Measurements from ENCODE around the gene TMEM255A.

The TMEM255A gene

DNA sequence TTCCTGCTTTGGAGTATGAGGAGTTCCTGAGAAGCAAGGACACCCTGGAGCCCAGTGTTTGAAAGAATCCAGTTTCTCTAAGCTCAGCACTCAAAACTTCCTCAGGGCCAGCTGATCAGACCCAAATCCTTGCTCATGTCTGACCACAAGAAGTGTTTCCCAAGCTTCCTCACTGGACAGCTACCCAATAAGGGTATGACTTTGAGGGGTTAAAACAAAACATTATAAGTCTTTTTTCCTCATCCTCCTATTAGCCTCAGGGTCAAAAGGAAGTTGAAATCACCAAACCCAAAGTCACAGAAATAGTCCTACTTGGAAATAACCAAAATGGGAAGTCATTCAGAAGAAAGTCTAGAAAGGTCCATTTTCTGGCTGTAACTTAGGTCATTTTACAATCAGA lies 46.9 kb downstream of the TMEM255A start:
- DNase-seq (ENCODE audit: low spot score): no peak

GRCh38 chrX:120262859-120263708 lies 48.2 kb downstream of the TMEM255A start:
- no peak for DNase-seq (ENCODE audit: low spot score)

DNA sequence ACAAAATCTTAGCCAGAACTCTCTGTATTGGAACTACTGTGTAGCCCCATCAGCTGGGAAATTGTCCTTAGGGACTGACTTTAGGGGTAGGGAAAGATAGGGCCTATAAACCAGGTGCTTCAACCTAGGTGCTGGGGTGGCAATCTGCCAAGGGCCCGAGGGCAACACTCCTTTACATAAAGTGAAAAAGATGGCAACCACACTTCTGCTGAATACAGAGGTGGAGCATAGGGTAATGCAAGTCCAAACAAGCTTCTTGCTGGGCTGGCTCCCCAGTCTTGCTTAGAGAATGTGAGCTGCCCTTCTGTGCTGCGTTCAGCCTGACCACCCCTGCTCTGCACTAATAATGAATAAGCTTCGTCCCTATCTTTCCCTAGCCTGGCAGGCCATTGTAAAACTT lies 50.9 kb downstream of the TMEM255A start:
- DNase-seq (ENCODE audit: low spot score): no peak

- no peak for DNase-seq (ENCODE audit: low spot score)
These were observed 57.5 kb downstream of the TMEM255A start for GRCh38 chrX:120253784-120254183.

GRCh38 chrX:120251471-120252011 lies 59.7 kb downstream of the TMEM255A start:
- DNase-seq (ENCODE audit: low spot score): peak; percentile 27

DNA sequence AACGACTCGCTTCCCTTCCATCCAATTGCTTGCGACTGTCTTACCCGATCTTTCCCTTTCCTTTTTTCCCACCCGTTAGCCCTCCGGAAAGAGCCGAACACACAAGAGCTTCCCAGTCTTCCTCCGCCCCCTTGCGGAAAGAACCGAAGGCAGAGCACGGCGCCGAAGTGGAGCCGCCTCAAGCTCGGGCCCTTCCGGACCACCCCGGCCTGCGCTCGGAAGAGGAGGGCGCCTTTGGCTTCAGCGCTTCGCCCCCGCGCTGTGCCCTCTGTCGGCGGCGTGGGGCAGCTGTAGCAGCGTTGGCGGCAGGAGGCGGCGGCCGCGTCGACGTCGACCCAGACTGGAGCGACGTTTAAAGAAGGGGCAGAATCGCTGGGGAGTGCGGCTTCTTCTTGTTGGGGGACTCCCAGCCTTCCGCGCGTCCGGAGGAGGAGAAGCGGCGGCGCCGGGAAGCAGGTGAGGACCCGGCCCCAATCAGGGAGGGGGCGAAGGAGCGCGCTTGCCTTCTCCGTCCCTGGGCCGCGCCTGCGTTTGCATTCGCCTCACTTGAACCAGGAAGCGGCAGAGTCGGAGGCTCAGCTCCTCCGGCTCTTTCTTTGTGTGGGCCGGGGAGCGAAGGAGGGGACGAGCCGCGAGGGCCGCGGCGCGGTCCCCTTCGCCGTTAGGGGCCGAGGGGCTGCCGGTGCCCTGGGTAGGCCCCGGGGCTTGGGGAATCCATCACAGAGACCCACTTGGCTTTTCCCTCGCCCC lies 60.6 kb downstream of the TMEM255A start, which contains the start of gene ZBTB33:
TSS of gene ZBTB33 (plus strand) at position 291 of the 750 bp plus-strand sequence. CDS start 2,604 bp downstream, outside the sequence.
- peak; percentile 93 for DNase-seq (ENCODE audit: low spot score)

- DNase-seq (ENCODE audit: low spot score): peak; percentile 52
These were observed 66.3 kb downstream of the TMEM255A start for GRCh38 chrX:120244735-120245498.

DNA sequence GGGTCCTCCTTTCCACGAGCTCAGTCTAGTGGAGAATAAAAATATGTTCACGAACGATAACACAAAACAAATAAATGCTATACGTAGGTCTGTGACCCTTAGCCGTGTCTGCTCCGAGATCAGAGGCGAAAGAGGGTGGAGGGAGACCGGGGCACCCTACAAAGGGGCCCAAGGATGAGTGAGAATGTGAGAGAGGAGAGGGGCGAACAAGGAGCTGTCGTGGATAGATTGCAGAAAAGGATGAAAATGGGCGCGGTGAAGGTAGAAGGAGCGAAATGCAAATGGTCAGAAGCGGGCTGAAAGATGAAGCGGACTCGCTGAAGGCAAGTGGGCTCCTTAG lies 66.9 kb downstream of the TMEM255A start:
- DNase-seq (ENCODE audit: low spot score): no peak

GRCh38 chrX:120242813-120243212 lies 68.4 kb downstream of the TMEM255A start:
- DNase-seq (ENCODE audit: low spot score): no peak

GRCh38 chrX:120238933-120239332 lies 72.3 kb downstream of the TMEM255A start:
- no peak for DNase-seq (ENCODE audit: low spot score)

DNA sequence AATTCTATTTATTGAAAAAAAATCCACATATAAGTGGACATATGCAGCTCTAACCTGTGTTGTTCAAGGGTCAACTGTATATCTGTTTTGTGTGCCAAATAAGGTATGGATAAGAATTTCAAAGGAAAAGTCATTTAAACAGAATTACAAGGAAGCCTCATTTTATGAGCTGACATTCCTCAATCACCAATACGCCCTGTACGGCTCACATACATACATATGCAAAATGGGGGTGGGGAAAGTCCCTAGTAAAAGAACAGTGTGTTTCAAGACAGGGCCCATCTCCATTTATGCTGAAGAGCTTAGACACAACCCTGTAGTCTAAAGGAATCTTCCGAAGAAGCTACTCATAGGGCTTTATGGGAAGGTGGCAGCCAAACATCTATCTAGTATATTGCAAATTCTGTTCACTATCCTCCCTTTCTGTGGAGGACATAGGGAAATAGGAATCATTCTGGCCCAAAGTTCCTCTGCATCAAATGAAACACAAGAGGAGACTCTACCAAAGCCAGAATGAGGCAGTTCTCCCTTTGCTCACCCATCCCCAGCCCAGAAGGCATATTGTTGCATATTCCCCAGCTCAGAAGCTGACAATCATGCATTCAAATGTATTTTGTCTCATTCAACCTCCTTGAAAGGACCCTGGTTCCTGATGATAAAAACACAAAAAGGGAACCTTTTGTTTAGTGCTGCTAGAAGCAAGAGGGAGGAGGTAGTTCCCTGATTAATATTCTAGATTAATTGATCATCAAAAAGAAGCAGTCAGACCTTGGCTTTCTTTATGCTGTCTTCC lies 74.4 kb downstream of the TMEM255A start:
- no peak for DNase-seq (ENCODE audit: low spot score)

GRCh38 chrX:120235284-120235683 lies 76.0 kb downstream of the TMEM255A start:
- no peak for DNase-seq (ENCODE audit: low spot score)

DNA sequence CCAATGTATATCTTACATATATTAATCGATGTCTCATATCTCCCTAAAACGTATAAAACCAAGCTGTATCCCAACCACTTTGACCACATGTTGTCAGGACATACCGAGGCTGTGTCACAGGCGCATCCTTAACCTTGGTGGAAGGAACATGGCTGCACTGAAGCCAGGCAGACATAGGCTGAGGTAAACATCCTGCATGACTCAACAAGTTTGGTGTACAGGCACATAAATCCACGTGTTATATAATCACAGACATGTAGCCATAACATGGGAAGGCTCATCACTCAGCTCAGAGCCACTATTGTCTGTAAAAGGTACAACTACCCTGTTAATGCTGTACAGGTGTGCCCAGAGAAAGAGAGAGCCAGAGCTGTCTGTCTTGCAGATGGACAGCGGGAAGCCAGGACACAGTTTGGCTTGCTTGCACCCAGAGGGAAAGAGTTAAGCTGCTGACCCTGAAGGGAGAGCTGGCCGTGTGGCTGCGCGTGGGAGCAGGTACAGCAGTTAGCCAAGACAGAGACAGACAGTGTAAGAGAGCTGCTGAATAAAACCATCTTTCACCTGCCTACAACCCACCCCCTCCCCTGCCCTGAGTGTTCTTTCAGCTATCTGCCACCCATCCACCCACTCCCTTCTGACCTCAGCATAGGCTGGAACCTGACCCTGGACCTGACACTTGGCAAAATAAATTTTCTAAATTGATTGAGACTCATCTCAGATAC lies 82.9 kb downstream of the TMEM255A start:
- no peak for DNase-seq (ENCODE audit: low spot score)

DNA sequence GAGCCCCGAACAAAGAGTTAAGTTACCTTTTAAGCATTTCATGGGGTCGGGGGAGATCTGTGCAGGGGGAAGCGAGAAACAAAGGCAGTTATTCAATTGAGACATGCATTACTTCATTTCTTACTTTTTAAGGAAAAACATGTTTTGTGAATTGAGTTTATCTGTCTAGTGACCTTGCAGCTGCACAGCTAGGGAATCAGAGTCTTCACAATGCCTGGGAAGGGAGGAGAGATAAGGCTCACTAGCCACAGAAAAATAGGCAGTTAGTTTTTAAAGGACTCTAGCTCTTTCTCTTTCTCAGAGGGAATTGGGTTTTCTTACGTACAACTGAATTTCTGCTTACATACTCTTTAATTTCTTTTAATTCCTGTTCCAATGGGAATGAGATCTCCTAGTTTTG lies 86.9 kb downstream of the TMEM255A start:
- DNase-seq (ENCODE audit: low spot score): no peak

- DNase-seq (ENCODE audit: low spot score): no peak
These were observed 87.9 kb downstream of the TMEM255A start for GRCh38 chrX:120223374-120223773.

- DNase-seq (ENCODE audit: low spot score): peak; percentile 68
These were observed 97.6 kb downstream of the TMEM255A start for GRCh38 chrX:120213438-120214265.

All from AG08396 (cell line).